Erythroblast (primary cell): ENCODE results near the gene RAB3D.

Experiments
- GATA1 ChIP-seq: IDR thresholded peaks from 2 replicates; pipeline ENCODE4 v1.6.1; 2011; ENCODE audit warnings: low read depth, mild to moderate bottlenecking, control low read depth, low read length, moderate library complexity
- POLR2A ChIP-seq: IDR thresholded peaks from 2 replicates; pipeline ENCODE4 v1.6.1; 2011; ENCODE audit warnings: mild to moderate bottlenecking, low read length

GRCh38 chr19:11306337-11306736 is 33.1 kb downstream of the RAB3D start:
- TF ChIP-seq POLR2A (no peak), GATA1 (no peak)
